NT2/D1 (cell line): Measurements from ENCODE around the gene POLG.

ENCODE experiments used
- SUZ12 ChIP-seq: IDR thresholded peaks from 2 replicates; pipeline ENCODE4 v1.6.1; 2011; ENCODE audit not compliant: insufficient read length, insufficient read depth; ENCODE audit errors: extremely low read depth
- ZNF274 ChIP-seq: IDR thresholded peaks from 2 replicates; pipeline ENCODE4 v1.6.1; 2011; ENCODE audit warnings: mild to moderate bottlenecking, low read depth, low read length

DNA sequence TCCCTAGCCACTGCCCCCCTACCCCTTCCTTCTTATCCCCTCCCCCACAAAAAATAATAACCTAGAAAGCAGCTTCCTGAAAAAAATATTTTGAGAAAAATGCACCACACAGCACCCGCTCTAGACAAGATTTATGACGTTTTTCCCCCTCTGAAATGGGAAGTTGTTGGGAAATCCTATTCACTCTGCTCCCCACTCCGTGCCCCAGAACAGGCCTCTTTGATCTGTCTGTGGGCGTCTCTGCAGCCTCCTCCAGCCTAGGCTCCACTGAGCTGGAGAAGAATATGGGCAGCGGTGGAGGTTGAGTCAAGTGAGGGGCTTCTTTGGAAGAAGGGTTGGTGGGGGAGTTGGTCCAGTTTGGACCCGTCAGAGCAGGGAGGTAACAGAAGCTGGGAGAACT, 28.5 kb upstream of the POLG start:
- TF ChIP-seq ZNF274 (no peak), SUZ12 (no peak)
